GM18868 (cell line): ENCODE measurements around the gene UGT1A4.
"Not testable (repeated sequence)": the region's sequence is repeated elsewhere in the genome, so short reads cannot be mapped to it uniquely, and the experiment has no call there.

Experiments used
- ATAC-seq: cut with Tn5 transposase; IDR thresholded peaks from one replicate; pipeline ENCODE4 v1.9.1; 2021; ENCODE audit warnings: mild to moderate bottlenecking, moderate library complexity; ENCODE audit not compliant: unreplicated experiment

Gene UGT1A4

DNA sequence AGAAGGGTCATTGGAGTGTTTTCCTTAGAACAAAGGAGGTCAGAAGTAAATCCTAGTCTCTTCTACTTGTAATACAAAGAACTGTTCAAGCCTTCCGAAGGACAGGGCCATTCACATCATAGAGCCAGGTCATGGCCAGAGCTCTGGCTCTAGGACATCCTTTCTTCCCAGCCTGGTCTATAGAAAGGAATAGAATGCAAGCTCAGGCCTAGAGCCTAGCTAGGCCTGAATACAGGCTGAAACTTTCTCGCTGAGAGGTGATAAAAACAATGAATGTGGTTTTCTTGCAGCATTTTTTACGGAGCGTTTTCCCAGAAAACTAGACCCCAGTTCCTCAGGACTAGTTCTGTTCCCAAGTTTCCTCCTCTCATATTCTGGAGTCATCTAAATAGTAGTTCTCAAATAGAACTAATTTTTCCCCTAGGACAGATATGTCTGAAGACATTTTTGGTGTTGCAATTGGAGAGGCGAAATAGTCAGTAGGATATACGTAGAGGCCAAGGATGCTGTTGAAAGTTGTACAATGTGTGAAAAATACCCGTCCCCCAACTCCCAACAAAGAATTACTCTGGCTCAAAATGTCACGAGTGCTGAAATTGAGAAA lies 19.0 kb upstream of the UGT1A4 start:
- ATAC-seq, result no peak

DNA sequence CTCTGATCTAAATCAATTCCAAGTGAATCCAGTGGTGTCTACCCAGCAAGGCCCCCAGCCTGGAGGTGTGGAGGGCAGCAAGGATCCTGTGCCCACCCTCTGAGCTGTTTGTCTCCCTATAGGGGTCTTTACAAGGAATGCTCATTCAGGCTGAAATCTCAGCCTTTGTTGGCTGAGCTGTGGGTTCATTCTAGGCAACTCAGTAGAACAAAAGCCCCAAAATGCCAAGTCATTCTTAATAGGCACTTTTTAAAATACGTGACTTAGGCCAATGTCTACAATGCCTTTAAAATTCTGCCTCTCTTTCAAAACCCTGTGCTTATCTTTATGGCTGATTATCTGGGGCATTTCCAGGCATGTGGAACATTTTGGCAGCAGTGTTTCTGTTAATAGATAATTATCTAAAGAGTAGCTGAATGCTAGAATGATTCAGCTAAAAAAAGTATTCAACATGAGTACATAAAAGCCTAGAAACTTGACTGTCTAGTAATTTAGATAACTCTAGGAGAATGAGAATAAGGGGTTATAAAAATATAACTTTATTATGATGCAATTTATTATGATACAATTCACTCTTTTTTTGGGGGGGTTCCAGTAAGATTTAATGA lies 18.4 kb upstream of the UGT1A4 start:
- ATAC-seq, result no peak

DNA sequence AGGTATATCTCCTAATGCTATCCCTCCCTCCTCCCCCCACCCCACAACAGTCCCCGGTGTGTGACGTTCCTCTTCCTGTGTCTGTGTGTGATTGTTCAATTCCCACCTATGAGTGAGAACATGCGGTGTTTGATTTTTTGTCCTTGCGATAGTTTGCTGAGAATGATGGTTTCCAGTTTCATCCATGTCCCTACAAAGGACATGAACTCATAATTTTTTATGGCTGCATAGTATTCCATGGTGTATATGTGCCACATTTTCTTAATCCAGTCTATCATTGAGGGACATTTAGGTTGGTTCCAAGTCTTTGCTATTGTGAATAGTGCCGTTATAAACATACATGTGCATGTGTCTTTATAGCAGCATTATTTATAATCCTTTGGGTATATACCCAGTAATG lies 17.7 kb upstream of the UGT1A4 start:
- not testable (repeated sequence) for ATAC-seq

- ATAC-seq, result no peak
These were observed 16.3 kb upstream of the UGT1A4 start for GRCh38 chr2:233702238-233702637.

DNA sequence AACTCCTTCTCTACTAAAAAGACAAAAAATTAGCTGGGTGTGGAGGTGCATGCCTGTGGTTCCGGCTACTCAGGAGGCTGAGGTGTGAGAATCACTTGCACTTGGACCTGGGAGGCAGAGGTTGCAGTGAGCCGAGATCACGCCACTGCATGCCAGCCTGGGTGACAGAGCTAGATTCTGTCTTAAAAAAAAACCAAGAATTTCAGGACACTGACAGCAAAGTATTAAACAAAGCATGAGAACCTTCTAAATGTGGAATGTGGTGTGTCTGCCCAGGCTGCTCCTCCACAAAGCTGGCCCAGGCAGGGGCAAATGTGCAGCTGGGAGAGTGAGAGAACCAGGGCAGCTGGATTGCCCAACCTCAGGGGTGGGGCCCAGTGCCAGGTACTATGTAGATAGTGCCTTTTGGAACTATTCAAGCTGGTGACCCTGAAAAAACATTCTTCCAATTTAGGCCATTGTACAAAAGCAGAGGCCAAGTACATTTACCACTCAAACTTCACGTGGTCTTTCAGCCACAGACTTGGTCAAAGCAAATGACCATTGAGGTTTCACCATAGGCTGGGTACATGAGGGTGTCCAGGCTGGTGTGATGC lies 12.5 kb upstream of the UGT1A4 start:
- no peak for ATAC-seq

DNA sequence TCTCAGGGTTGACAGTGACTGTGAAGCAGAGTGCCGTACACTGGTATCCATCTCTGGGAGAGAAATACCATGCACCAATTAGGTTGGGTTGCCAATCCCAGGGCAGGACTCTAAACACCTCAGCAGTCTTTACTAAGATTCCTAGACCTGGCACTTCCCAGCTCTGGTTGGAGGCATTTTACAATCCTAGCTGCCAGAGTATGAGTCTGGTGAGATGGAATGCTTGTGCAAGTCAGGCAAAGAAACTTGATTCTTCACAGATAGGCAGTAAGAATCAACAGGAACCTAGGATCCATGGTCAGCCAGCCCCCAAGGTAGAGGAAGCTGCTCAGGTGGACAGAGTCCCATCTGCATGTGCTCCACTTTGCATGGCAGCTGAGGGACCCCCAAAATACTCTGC lies 11.8 kb upstream of the UGT1A4 start:
- ATAC-seq, result no peak

GRCh38 chr2:233707940-233708644 lies 10.4 kb upstream of the UGT1A4 start:
- no peak for ATAC-seq

DNA sequence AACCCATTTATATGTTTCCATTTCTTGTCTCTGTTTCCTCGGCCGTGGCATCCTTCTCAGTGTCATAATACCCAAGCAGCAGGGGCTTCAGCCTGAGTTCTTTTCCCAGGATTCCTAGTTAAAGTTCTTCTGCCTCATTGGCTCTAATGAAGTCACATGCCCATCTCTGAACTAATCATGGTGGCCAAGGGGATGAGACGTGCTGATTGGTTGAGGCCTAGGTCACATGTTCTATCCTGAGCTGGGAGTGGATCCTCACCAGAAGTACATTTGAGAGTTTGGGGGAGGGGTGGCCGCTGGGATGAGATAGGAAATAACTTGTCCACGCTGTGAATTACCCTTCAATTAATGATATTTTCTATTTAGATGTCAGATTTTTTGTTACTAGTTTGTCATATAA lies 9.6 kb upstream of the UGT1A4 start:
- no peak for ATAC-seq

DNA sequence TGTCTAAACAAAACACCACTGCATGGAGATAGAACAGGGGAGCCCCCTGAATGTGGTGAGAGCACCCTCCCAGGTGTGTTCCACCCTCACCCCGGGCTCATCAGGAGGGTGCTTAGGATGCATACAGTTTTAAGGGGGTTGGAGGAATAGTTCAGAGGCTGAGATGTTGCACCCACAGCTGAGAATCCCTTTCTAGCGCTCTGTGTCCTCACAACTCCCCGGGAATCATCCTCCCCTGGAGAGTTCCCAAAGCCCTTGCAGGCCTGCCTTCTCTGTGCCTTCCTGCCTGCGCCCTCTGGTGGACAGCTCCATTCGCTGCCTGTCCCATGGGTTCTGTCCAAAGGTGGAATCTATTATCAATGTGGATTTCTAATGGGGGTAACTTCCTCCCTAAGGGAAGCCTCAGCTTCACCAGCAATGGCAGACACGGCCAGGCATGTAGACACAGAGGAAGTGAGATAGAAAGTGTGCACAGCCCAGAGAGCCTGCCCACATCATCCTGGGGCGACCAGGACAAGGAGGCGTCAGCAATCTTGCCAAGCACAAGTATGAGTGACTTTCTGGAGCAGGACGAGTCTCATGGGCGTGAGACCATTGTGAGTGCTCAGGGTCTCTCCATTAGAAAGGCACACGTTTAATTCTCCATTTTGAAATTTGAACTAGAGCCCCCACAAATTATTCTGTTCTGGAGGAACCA lies 7.1 kb upstream of the UGT1A4 start:
- ATAC-seq, result peak; percentile 62

GRCh38 chr2:233712611-233713261 lies 5.8 kb upstream of the UGT1A4 start, which contains the start of gene UGT1A5:
Gene UGT1A5, plus strand, starts transcription at chr2:233712907. Its CDS starts 85 bp downstream, at chr2:233712992.
- ATAC-seq, result no peak

GRCh38 chr2:233713262-233713615 lies 5.3 kb upstream of the UGT1A4 start:
- no peak for ATAC-seq

DNA sequence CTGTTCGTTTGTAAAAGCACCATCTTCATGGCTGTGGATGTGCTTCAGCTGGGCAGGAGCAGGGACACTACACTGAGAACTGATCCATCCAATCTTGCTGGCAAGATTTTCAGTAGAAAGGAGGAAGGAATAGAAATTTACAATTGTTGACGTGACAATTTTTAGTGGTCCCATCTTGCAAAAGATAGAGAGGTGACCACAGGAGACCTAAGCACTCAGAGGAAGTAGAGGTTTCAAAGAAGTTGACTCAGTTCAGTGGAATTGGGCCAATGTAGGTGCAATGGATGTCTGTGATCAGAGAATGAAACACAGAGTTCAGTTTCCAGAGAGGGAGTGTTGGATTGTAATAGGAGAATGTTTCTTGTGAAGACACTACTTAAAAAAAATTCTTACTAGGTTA lies 4.4 kb upstream of the UGT1A4 start:
- no peak for ATAC-seq

GRCh38 chr2:233728723-233729301 lies 10.3 kb downstream of the UGT1A4 start, which contains the start of gene UGT1A3:
Gene UGT1A3, plus strand, starts transcription at chr2:233729042. Its CDS starts 85 bp downstream, at chr2:233729127.
- no peak for ATAC-seq

- not testable (repeated sequence) for ATAC-seq
These were observed 18.5 kb downstream of the UGT1A4 start for GRCh38 chr2:233736868-233737653.

GRCh38 chr2:233740870-233741269 lies 22.3 kb downstream of the UGT1A4 start:
- no peak for ATAC-seq

- ATAC-seq, result no peak
These were observed 25.1 kb downstream of the UGT1A4 start for GRCh38 chr2:233743464-233744259.

GRCh38 chr2:233745073-233745755 lies 26.7 kb downstream of the UGT1A4 start:
- ATAC-seq, result no peak

DNA sequence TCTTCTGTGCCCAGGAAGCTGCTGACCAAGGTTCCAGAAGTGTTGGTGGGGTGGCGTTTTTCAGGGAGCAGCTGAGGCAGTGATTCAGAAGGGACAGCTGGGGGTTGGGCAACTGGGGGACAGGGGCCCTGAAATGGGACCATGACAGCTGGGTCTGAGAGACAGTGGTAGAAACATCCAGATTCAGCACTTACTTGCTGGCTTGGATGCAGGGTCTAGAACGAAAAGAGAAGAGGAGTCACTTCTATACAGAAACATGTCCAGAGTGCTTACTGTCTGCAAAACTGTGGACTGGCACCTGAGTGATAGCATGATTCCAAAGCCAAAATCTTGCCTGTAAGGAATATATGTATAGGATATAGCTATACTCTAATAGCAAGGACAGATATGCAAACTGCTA lies 27.3 kb downstream of the UGT1A4 start:
- ATAC-seq, result not testable (repeated sequence)
